Neural progenitor cell (in vitro differentiated cells): ENCODE data around the gene ARPC5L. TPM values are rescaled to one million over a fixed set of nuclear protein-coding genes. Genes with fewer than 3 reads are reported as not detected.

Source experiments
- DNase-seq: peaks from one replicate; pipeline ENCODE4 v3.0.0-alpha.2; 2016; ENCODE audit warnings: low spot score
- H2AFZ ChIP-seq: fragments of 200-600 bp; sonication (generic); replicated peaks from 2 replicates; pipeline ENCODE4 v1.6.1; 2016; ENCODE audit warnings: antibody characterized with exemption
- H3F3A ChIP-seq: fragments of 200-600 bp; sonication (generic); 2 replicates; pipeline ENCODE4 v1.6.1; 2016; ENCODE audit warnings: antibody characterized with exemption, low read depth
- H3K27ac ChIP-seq: fragments of 200-600 bp; sonication (generic); 2 replicates; pipeline ENCODE4 v1.5.1; 2016; ENCODE audit warnings: mild to moderate bottlenecking
- H3K27me3 ChIP-seq: fragments of 200-600 bp; sonication (generic); 2 replicates; pipeline ENCODE4 v1.6.1; 2016; ENCODE audit warnings: mild to moderate bottlenecking, moderate library complexity
- H3K36me3 ChIP-seq: fragments of 200-600 bp; sonication (generic); 2 replicates; pipeline ENCODE4 v1.5.1; 2016
- H3K4me1 ChIP-seq: fragments of 200-600 bp; sonication (generic); 2 replicates; pipeline ENCODE4 v1.6.1; 2016; ENCODE audit warnings: mixed run types
- H3K4me2 ChIP-seq: fragments of 200-600 bp; sonication (generic); 2 replicates; pipeline ENCODE4 v1.6.1; 2016
- H3K4me3 ChIP-seq: fragments of 200-600 bp; sonication (generic); 2 replicates; pipeline ENCODE4 v1.5.1; 2016
- H3K79me2 ChIP-seq: fragments of 200-600 bp; sonication (generic); 2 replicates; pipeline ENCODE4 v1.6.1; 2016; ENCODE audit warnings: low read depth
- H3K9ac ChIP-seq: fragments of 200-600 bp; sonication (generic); 2 replicates; pipeline ENCODE4 v1.6.1; 2016
- H3K9me3 ChIP-seq: fragments of 200-600 bp; sonication (generic); 2 replicates; pipeline ENCODE4 v1.5.1; 2016; ENCODE audit warnings: low read depth
- H4K20me1 ChIP-seq: fragments of 200-600 bp; sonication (generic); 2 replicates; pipeline ENCODE4 v1.6.1; 2016; ENCODE audit warnings: low read depth
- H3K27ac Mint-ChIP-seq: 3 replicates; pipeline ENCODE4 v1.8.0; 2021; ENCODE audit warnings: mixed read lengths
- H3K27me3 Mint-ChIP-seq: 2 replicates; pipeline ENCODE4 v1.8.0; 2022; ENCODE audit warnings: low read depth, mild to moderate bottlenecking, inconsistent platforms, moderate library complexity, mixed read lengths; ENCODE audit not compliant: insufficient read depth
- H3K36me3 Mint-ChIP-seq: 3 replicates; pipeline ENCODE4 v1.8.0; 2021; ENCODE audit warnings: mixed read lengths
- H3K4me1 Mint-ChIP-seq: 3 replicates; pipeline ENCODE4 v1.8.0; 2021; ENCODE audit warnings: mixed read lengths
- H3K4me3 Mint-ChIP-seq: 3 replicates; pipeline ENCODE4 v1.8.0; 2021; ENCODE audit warnings: mild to moderate bottlenecking, moderate library complexity, mixed read lengths
- H3K9me3 Mint-ChIP-seq: 3 replicates; pipeline ENCODE4 v1.8.0; 2020; ENCODE audit warnings: mixed read lengths
- CTCF ChIP-seq: fragments of 200-600 bp; sonication (generic); IDR thresholded peaks from 2 replicates; pipeline ENCODE4 v1.5.1; 2017; ENCODE audit warnings: antibody characterized with exemption, mild to moderate bottlenecking
- EZH2 ChIP-seq: fragments of 200-600 bp; sonication (generic); IDR thresholded peaks from 2 replicates; pipeline ENCODE4 v1.6.1; 2017; ENCODE audit warnings: antibody characterized with exemption, mild to moderate bottlenecking, moderate library complexity
- EZH2phosphoT487 ChIP-seq: fragments of 200-600 bp; sonication (generic); IDR thresholded peaks from 2 replicates; pipeline ENCODE4 v1.6.1; 2017; ENCODE audit warnings: antibody characterized with exemption
- total RNA-seq: library from RNA; depleted of rRNA; stranded (reverse); fragments of >200 nt; gene quantifications from 2 replicates; pipeline ENCODE4 v1.2.3, GENCODE V29; 2015; ENCODE audit warnings: low replicate concordance

Gene ARPC5L
- total RNA-seq, 1 donor from 2014 or later, result 24.0 TPM

GRCh38 chr9:124870723-124871122, 8.8 kb downstream of the ARPC5L start:
- Mint-ChIP-seq H3K27me3 (peaks cover 3% of the 10 kb centered on the region), H3K4me3 (peak overlapping the region; percentile 94), H3K27ac (no peak overlapping the region), H3K4me1 (peaks cover 31% of the 10 kb centered on the region), H3K36me3 (peaks cover 8% of the 10 kb centered on the region), H3K9me3 (no peaks in the 10 kb centered on the region)
- TF ChIP-seq CTCF, result no peak
- Histone ChIP-seq H3F3A (peaks cover 13% of the 10 kb centered on the region), H3K4me2 (peak overlapping the region; percentile 85), H3K4me1 (peaks cover 11% of the 10 kb centered on the region), H3K27me3 (no peaks in the 10 kb centered on the region), H3K4me3 (peak overlapping the region; percentile 97), H3K27ac (no peak overlapping the region), H3K36me3 (no peaks in the 10 kb centered on the region), H3K9ac (peak overlapping the region; percentile 96), H3K9me3 (no peaks in the 10 kb centered on the region), H2AFZ (no peak overlapping the region), H4K20me1 (peaks cover 26% of the 10 kb centered on the region), H3K79me2 (peaks cover 64% of the 10 kb centered on the region)
- DNase-seq, result no peak

DNA sequence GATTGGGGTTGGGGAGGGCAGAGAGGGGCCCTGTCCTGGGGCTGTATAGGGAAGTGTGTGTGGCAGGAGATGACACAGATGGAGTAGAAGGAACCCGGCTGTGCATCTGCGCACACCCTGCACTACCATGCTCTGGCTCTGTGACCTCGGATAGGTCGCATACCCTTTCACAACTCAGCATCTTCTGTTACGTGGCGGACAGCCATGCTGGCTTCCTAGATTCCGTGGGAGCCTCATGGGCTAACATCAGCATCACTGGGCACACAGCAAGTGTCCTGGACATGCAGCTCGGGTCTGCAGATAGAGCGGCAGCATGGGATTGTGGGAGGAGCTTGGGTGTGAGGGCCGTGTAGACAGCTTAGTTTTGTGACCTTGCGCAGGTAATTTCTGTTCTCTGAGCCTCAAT, 9.2 kb downstream of the ARPC5L start:
- no peak for DNase-seq
- Histone ChIP-seq H3K4me3 (no peak overlapping the region), H3F3A (peaks cover 13% of the 10 kb centered on the region), H3K27ac (no peak overlapping the region), H3K9ac (peak overlapping the region; percentile 96), H3K79me2 (peaks cover 64% of the 10 kb centered on the region), H3K4me2 (peak overlapping the region; percentile 85), H3K27me3 (no peaks in the 10 kb centered on the region), H4K20me1 (peaks cover 26% of the 10 kb centered on the region), H2AFZ (no peak overlapping the region), H3K9me3 (no peaks in the 10 kb centered on the region), H3K4me1 (peaks cover 11% of the 10 kb centered on the region), H3K36me3 (no peaks in the 10 kb centered on the region)
- TF ChIP-seq CTCF (no peak), EZH2 (no peak), EZH2phosphoT487 (no peak)
- Mint-ChIP-seq H3K4me1 (peaks cover 31% of the 10 kb centered on the region), H3K9me3 (no peaks in the 10 kb centered on the region), H3K4me3 (peak overlapping the region; percentile 94), H3K27ac (no peak overlapping the region), H3K27me3 (peaks cover 3% of the 10 kb centered on the region), H3K36me3 (peaks cover 8% of the 10 kb centered on the region)

DNA sequence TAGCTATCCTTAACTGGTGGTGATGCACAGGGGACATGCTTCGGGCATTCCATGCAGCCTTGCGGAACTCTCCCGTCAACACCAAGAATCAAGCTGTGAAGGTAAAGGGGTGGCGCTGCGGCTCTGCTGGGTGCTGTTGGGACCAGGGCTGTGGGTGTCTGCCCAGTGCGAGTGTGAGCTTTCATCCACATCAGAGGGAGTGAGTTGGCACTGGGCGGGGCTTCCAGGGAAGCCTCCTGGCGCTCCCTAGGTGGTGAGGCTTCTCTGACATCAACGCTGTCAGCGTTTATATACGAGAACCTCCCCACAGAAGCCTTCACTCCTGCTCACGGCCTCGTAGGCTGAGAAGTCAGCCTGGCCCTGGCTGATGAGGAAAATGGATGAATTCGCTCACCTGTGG, 11.7 kb downstream of the ARPC5L start:
- Histone ChIP-seq H3K36me3 (no peaks in the 10 kb centered on the region), H3K79me2 (peaks cover 49% of the 10 kb centered on the region), H3K9me3 (no peaks in the 10 kb centered on the region), H3K27me3 (no peaks in the 10 kb centered on the region), H3K9ac (no peak overlapping the region), H3K4me1 (peaks cover 11% of the 10 kb centered on the region), H3F3A (peaks cover 7% of the 10 kb centered on the region), H3K4me2 (no peak overlapping the region), H2AFZ (no peak overlapping the region), H3K27ac (no peak overlapping the region), H3K4me3 (no peak overlapping the region), H4K20me1 (peaks cover 34% of the 10 kb centered on the region)
- DNase-seq, result no peak
- no peak overlapping the region for H3K4me3 Mint-ChIP-seq
- peaks cover 21% of the 10 kb centered on the region for H3K4me1 Mint-ChIP-seq
- no peaks in the 10 kb centered on the region for H3K9me3 Mint-ChIP-seq
- no peak overlapping the region for H3K27ac Mint-ChIP-seq
- TF ChIP-seq EZH2phosphoT487 (no peak), EZH2 (no peak), CTCF (no peak)
- peaks cover 5% of the 10 kb centered on the region for H3K27me3 Mint-ChIP-seq
- H3K36me3 Mint-ChIP-seq, result peaks cover 16% of the 10 kb centered on the region
